Keratinocyte (primary cell): ENCODE data around the gene SLC38A1. TPM values are rescaled to one million over a fixed set of nuclear protein-coding genes. Genes with fewer than 3 reads are reported as not detected.
A peak's percentile ranks its signal among the peaks of the same experiment; 100 is the strongest.

ENCODE experiments used
- DNase-seq: peaks from one replicate; pipeline ENCODE4 v3.0.0-alpha.2; 2011; ENCODE audit warnings: low read depth, missing footprints, low spot score
- FAIRE-seq: peaks from 2 replicates; lab custom pipeline; 2011; peaks lifted over from hg19 to GRCh38; lab: Jason Lieb, UNC
- H2AFZ ChIP-seq: 2 replicates; pipeline ENCODE4 v1.6.0; 2012; ENCODE audit warnings: low read length, control low read depth, inconsistent platforms; ENCODE audit not compliant: control insufficient read depth
- H3K27ac ChIP-seq: 2 replicates; pipeline ENCODE4 v1.5.1; 2011; ENCODE audit warnings: low read length; ENCODE audit not compliant: control insufficient read depth, insufficient read depth
- H3K27me3 ChIP-seq: 3 replicates; pipeline ENCODE4 v1.6.0; 2011; ENCODE audit warnings: low read length; ENCODE audit not compliant: control insufficient read depth, insufficient read depth; ENCODE audit errors: extremely low read depth
- H3K36me3 ChIP-seq, 2 experiments: 2 replicates in 1 of 2; 3 replicates in 1 of 2; pipeline ENCODE4 v1.5.1; 2011; ENCODE audit warnings: low read length in 2 of 2, mild to moderate bottlenecking in 1 of 2; ENCODE audit not compliant: control insufficient read depth in 2 of 2, insufficient read depth in 2 of 2; ENCODE audit errors: extremely low read depth in 1 of 2
- H3K4me1 ChIP-seq: 3 replicates; pipeline ENCODE4 v1.5.1; 2011; ENCODE audit warnings: low read length; ENCODE audit not compliant: control insufficient read depth, insufficient read depth; ENCODE audit errors: extremely low read depth
- H3K4me2 ChIP-seq: 3 replicates; pipeline ENCODE4 v1.6.0; 2011; ENCODE audit warnings: low read depth, low read length; ENCODE audit not compliant: control insufficient read depth, insufficient read depth; ENCODE audit errors: extremely low read depth
- H3K4me3 ChIP-seq, 3 experiments: fragments of 200-600 bp in 1 of 3; sonication (generic) in 1 of 3; 2 replicates in 2 of 3; 3 replicates in 1 of 3; pipeline ENCODE4 v1.5.1; 2011 to 2016; ENCODE audit warnings: low read length in 3 of 3, mild to moderate bottlenecking in 3 of 3, control low read depth in 2 of 3, inconsistent platforms in 1 of 3, low read depth in 1 of 3, mixed read lengths in 1 of 3, mixed run types in 1 of 3, moderate library complexity in 1 of 3; ENCODE audit not compliant: control insufficient read depth in 2 of 3, insufficient read depth in 2 of 3; ENCODE audit errors: extremely low read depth in 1 of 3
- H3K79me2 ChIP-seq: 2 replicates; pipeline ENCODE4 v1.6.0; 2012; ENCODE audit warnings: low read length; ENCODE audit not compliant: control insufficient read depth, insufficient read depth
- H3K9ac ChIP-seq: 3 replicates; pipeline ENCODE4 v1.6.0; 2011; ENCODE audit warnings: low read length; ENCODE audit not compliant: control insufficient read depth, insufficient read depth; ENCODE audit errors: extremely low read depth
- H3K9me1 ChIP-seq: 3 replicates; pipeline ENCODE4 v1.6.0; 2011; ENCODE audit warnings: low read length; ENCODE audit not compliant: control insufficient read depth, insufficient read depth; ENCODE audit errors: extremely low read depth
- H3K9me3 ChIP-seq: 2 replicates; pipeline ENCODE4 v1.5.1; 2012; ENCODE audit warnings: low read depth, low read length; ENCODE audit not compliant: control insufficient read depth
- H4K20me1 ChIP-seq: 3 replicates; pipeline ENCODE4 v1.6.0; 2011; ENCODE audit warnings: low read length; ENCODE audit not compliant: control insufficient read depth, insufficient read depth; ENCODE audit errors: extremely low read depth
- CTCF ChIP-seq, 3 experiments: IDR thresholded peaks in 1 of 3; conservative IDR thresholded peaks in 1 of 3; optimal IDR thresholded peaks in 1 of 3; 2 replicates in 2 of 3; 3 replicates in 1 of 3; pipeline versions ENCODE3 to v1.5.1; 2011; ENCODE audit warnings: low read length in 3 of 3, mild to moderate bottlenecking in 3 of 3, moderate library complexity in 2 of 3, control low read depth in 1 of 3, inconsistent platforms in 1 of 3; ENCODE audit not compliant: insufficient read depth in 2 of 3; ENCODE audit errors: extremely low read depth in 1 of 3
- EZH2 ChIP-seq: IDR thresholded peaks from one replicate; pipeline ENCODE4 v1.6.1; 2012; ENCODE audit warnings: inconsistent platforms, mild to moderate bottlenecking, low read length, moderate library complexity
- dilution Hi-C: fragments of 300-500 bp; cut with MboI; formaldehyde crosslinking; loops from one replicate; pipeline ENCODE4 v1.7.0; 2020; ENCODE audit warnings: low sequenced_read_pairs; ENCODE audit not compliant: extremely low pct_ligation_motif_present
- polyA plus RNA-seq, 5 experiments: library from polyadenylated mRNA; depleted of rRNA in 3 of 5; stranded (reverse) in 3 of 5; stranded (forward) in 1 of 5; unstranded in 1 of 5; fragments of >200 nt; gene quantifications; 1 replicate in 1 of 5; 2 replicates in 3 of 5; 3 replicates in 1 of 5; pipeline versions ENCODE4 v1.2.1 to v1.2.3, GENCODE V29; 2011 to 2012; ENCODE audit warnings: missing spikeins in 2 of 5, low read depth in 1 of 5, low replicate concordance in 1 of 5

SLC38A1 gene
- polyA plus RNA-seq, 1 donor (not counting 4 experiments of a cell fraction or from before 2014, with no cell fraction given), result 134 TPM

- DNase-seq (no peak), FAIRE-seq (peak; percentile 34)
- H3K9me3 ChIP-seq, result no peaks in the 10 kb centered on the region
- H4K20me1 ChIP-seq, result no peaks in the 10 kb centered on the region
- TF ChIP-seq CTCF (optimal IDR thresholded peaks at IDR 0.05 in 1 of 3, IDR thresholded peaks at IDR 0.05 in 1 of 3, conservative IDR thresholded peaks at IDR 0.05 in 1 of 3; ENCODE audit: extremely low read depth in 1 of 3, insufficient read depth in 2 of 3, low read length in 3 of 3), result no peak
- no peak for TF ChIP-seq EZH2
- H3K4me3 ChIP-seq, result no peak overlapping the region
- no peak overlapping the region for H2AFZ ChIP-seq
- H3K4me2 ChIP-seq, result no peak overlapping the region
- H3K27ac ChIP-seq, result no peak overlapping the region
- no peak overlapping the region for H3K9ac ChIP-seq
- peaks cover 3 to 9% of the 10 kb centered on the region in 2 experiments for H3K36me3 ChIP-seq
- dilution Hi-C loops, result no loop called here
- H3K27me3 ChIP-seq, result no peaks in the 10 kb centered on the region
- no peaks in the 10 kb centered on the region for H3K79me2 ChIP-seq
- peaks cover 4% of the 10 kb centered on the region for H3K4me1 ChIP-seq
- no peaks in the 10 kb centered on the region for H3K9me1 ChIP-seq
These were observed 81.8 kb downstream of the SLC38A1 start for GRCh38 chr12:46187023-46187422.

- Histone ChIP-seq H3K9ac (no peak overlapping the region), H4K20me1 (no peaks in the 10 kb centered on the region), H3K36me3 (peaks cover 3 to 9% of the 10 kb centered on the region in 2 experiments), H3K4me1 (peaks cover 4% of the 10 kb centered on the region), H2AFZ (no peak overlapping the region), H3K9me3 (no peaks in the 10 kb centered on the region), H3K4me2 (no peak overlapping the region), H3K79me2 (no peaks in the 10 kb centered on the region), H3K27me3 (no peaks in the 10 kb centered on the region), H3K27ac (no peak overlapping the region), H3K4me3 (no peak overlapping the region), H3K9me1 (no peaks in the 10 kb centered on the region)
- TF ChIP-seq CTCF (optimal IDR thresholded peaks at IDR 0.05 in 1 of 3, IDR thresholded peaks at IDR 0.05 in 1 of 3, conservative IDR thresholded peaks at IDR 0.05 in 1 of 3; ENCODE audit: extremely low read depth in 1 of 3, insufficient read depth in 2 of 3, low read length in 3 of 3), result no peak
- no peak for TF ChIP-seq EZH2
- DNase-seq, result no peak
- no peak for FAIRE-seq
- dilution Hi-C loops, result no loop called here
These were observed 82.8 kb downstream of the SLC38A1 start for GRCh38 chr12:46186088-46186487.
